Endothelial cell of umbilical vein (primary cell): Measurements from ENCODE around the gene NME4. TPM values are rescaled to one million over a fixed set of nuclear protein-coding genes. Genes with fewer than 3 reads are reported as not detected.

Experiments
- BruUV-seq: library from RNA; stranded (reverse); fragments of 400-500 nt; replicated peaks from 2 replicates; lab custom pipeline; 2021; lab: Mats Ljungman, UMichigan
- CTCF ChIA-PET: fragments of 300-600, 350-600 bp; sonication (Branson Sonifier 250); formaldehyde crosslinking; loops from one replicate; lab custom pipeline; 2021; ENCODE audit warnings: antibody characterized with exemption, inconsistent platforms; lab: Charles Lee
- POLR2A ChIA-PET: fragments of 300-600, 350-600 bp; sonication (Branson Sonifier 250); formaldehyde crosslinking; loops from one replicate; lab custom pipeline; 2021; ENCODE audit warnings: antibody characterized with exemption, inconsistent platforms; lab: Charles Lee
- DNase-seq: peaks from one replicate; pipeline ENCODE4 v3.0.0-alpha.2; 2011; ENCODE audit warnings: low read depth, low spot score
- FAIRE-seq: peaks from 2 replicates; lab custom pipeline; 2011; peaks lifted over from hg19 to GRCh38; lab: Jason Lieb, UNC
- H2AFZ ChIP-seq: 2 replicates; pipeline ENCODE4 v1.6.0; 2012; ENCODE audit warnings: low read depth, low read length, control low read depth, inconsistent platforms
- H3K27ac ChIP-seq: 2 replicates; pipeline ENCODE4 v1.5.1; 2011; ENCODE audit warnings: low read depth, mild to moderate bottlenecking, control low read depth, low read length, moderate library complexity; ENCODE audit not compliant: insufficient read depth
- H3K27me3 ChIP-seq, 2 experiments: 2 replicates each; pipeline versions ENCODE4 v1.6.0 to v1.6.1; 2011; ENCODE audit warnings: low read length in 2 of 2, mixed read lengths in 1 of 2; ENCODE audit not compliant: control insufficient read depth in 2 of 2, insufficient read depth in 2 of 2
- H3K36me3 ChIP-seq, 2 experiments: 2 replicates in 1 of 2; 3 replicates in 1 of 2; pipeline ENCODE4 v1.5.1; 2011; ENCODE audit warnings: low read length in 2 of 2, mild to moderate bottlenecking in 1 of 2, moderate library complexity in 1 of 2; ENCODE audit not compliant: control insufficient read depth in 2 of 2, insufficient read depth in 2 of 2; ENCODE audit errors: extremely low read depth in 1 of 2
- H3K4me1 ChIP-seq: 3 replicates; pipeline ENCODE4 v1.5.1; 2011; ENCODE audit warnings: mild to moderate bottlenecking, low read length; ENCODE audit not compliant: control insufficient read depth, insufficient read depth; ENCODE audit errors: extremely low read depth
- H3K4me2 ChIP-seq: 2 replicates; pipeline ENCODE4 v1.6.1; 2011; ENCODE audit warnings: low read length, control low read depth, mixed read lengths; ENCODE audit not compliant: insufficient read depth
- H3K4me3 ChIP-seq, 3 experiments: fragments of 200-600 bp in 1 of 3; sonication (generic), shearing (Covaris generic) in 1 of 3; replicated peaks in 1 of 3; 2 replicates each; pipeline ENCODE4 v1.5.1; 2011 to 2016; ENCODE audit warnings: control low read depth in 3 of 3, low read length in 3 of 3, mild to moderate bottlenecking in 2 of 3, inconsistent platforms in 1 of 3, low read depth in 1 of 3, moderate library complexity in 1 of 3; ENCODE audit not compliant: insufficient read depth in 1 of 3
- H3K79me2 ChIP-seq: 2 replicates; pipeline ENCODE4 v1.6.0; 2012; ENCODE audit warnings: low read length, inconsistent platforms; ENCODE audit not compliant: control insufficient read depth, insufficient read depth
- H3K9ac ChIP-seq: replicated peaks from 2 replicates; pipeline ENCODE3; 2011; ENCODE audit warnings: low read length, control low read depth; ENCODE audit not compliant: insufficient read depth; ENCODE audit errors: extremely low read depth
- H3K9me1 ChIP-seq: replicated peaks from 3 replicates; pipeline ENCODE4 v1.6.0; 2011; ENCODE audit warnings: mild to moderate bottlenecking, low read length; ENCODE audit not compliant: control insufficient read depth, insufficient read depth; ENCODE audit errors: extremely low read depth
- H3K9me3 ChIP-seq: replicated peaks from 2 replicates; pipeline ENCODE4 v1.5.1; 2012; ENCODE audit warnings: low read length, inconsistent platforms; ENCODE audit not compliant: control insufficient read depth, insufficient read depth
- H4K20me1 ChIP-seq: replicated peaks from 2 replicates; pipeline ENCODE3; 2011; ENCODE audit warnings: mild to moderate bottlenecking, low read length; ENCODE audit not compliant: control insufficient read depth, insufficient read depth; ENCODE audit errors: extremely low read depth
- CTCF ChIP-seq, 2 donors: IDR thresholded peaks; 1 replicate in 1 of 2; 2 replicates in 1 of 2; pipeline ENCODE4 v1.5.1; 2011; ENCODE audit warnings: low read length in 2 of 2, mild to moderate bottlenecking in 2 of 2, moderate library complexity in 2 of 2, control low read depth in 1 of 2, inconsistent platforms in 1 of 2, low read depth in 1 of 2; ENCODE audit not compliant: insufficient read depth in 1 of 2; ENCODE audit errors: extremely low read depth in 1 of 2
- EZH2 ChIP-seq: IDR thresholded peaks from 2 replicates; pipeline ENCODE4 v1.6.1; 2012; ENCODE audit warnings: borderline replicate concordance, low read depth, mild to moderate bottlenecking, moderate library complexity, low read length, inconsistent platforms; ENCODE audit not compliant: severe bottlenecking
- FOS ChIP-seq: IDR thresholded peaks from 2 replicates; pipeline ENCODE4 v1.6.1; 2011; ENCODE audit warnings: mild to moderate bottlenecking, low read length, moderate library complexity, borderline replicate concordance; ENCODE audit not compliant: insufficient read depth
- GATA2 ChIP-seq: IDR thresholded peaks from 2 replicates; pipeline ENCODE4 v1.7.0; 2011; ENCODE audit warnings: low read depth, mild to moderate bottlenecking, moderate library complexity, mixed read lengths, low read length; ENCODE audit not compliant: insufficient read length, insufficient read depth
- JUN ChIP-seq: IDR thresholded peaks from 2 replicates; pipeline ENCODE4 v1.6.1; 2011; ENCODE audit warnings: borderline replicate concordance, low read depth; ENCODE audit not compliant: insufficient read length, insufficient read depth
- MAX ChIP-seq: IDR thresholded peaks from 2 replicates; pipeline ENCODE4 v1.6.1; 2011; ENCODE audit not compliant: insufficient read depth, insufficient read length
- MYC ChIP-seq: IDR thresholded peaks from one replicate; pipeline ENCODE4 v1.6.1; 2011; ENCODE audit warnings: mild to moderate bottlenecking, low read depth, low read length
- POLR2A ChIP-seq: IDR thresholded peaks from 2 replicates; pipeline ENCODE4 v1.6.1; 2012; ENCODE audit warnings: low read depth, mild to moderate bottlenecking, control low read depth, low read length
- POLR2AphosphoS5 ChIP-seq: IDR thresholded peaks from 2 replicates; pipeline ENCODE4 v1.6.1; 2012; ENCODE audit warnings: low read depth, mild to moderate bottlenecking, control low read depth, low read length, moderate library complexity; ENCODE audit not compliant: insufficient read depth
- dilution Hi-C: fragments of 300-500 bp; cut with MboI; formaldehyde crosslinking; loops from one replicate; pipeline ENCODE4 v1.15.0; 2019; ENCODE audit warnings: low sequenced_read_pairs; ENCODE audit not compliant: extremely low pct_ligation_motif_present
- intact Hi-C: fragments of 100-400 bp; cut with micrococcal nuclease; formaldehyde crosslinking; loops from one replicate; pipeline ENCODE4 v1.10.0; 2022
- polyA plus RNA-seq, 4 experiments: library from polyadenylated mRNA; depleted of rRNA in 3 of 4; stranded (reverse) in 3 of 4; unstranded in 1 of 4; fragments of >200 nt; gene quantifications; 2 replicates each; pipeline versions ENCODE4 v1.2.1 to v1.2.3, GENCODE V29; 2011 to 2012; ENCODE audit warnings: missing spikeins in 1 of 4
- total RNA-seq: library from RNA; stranded (reverse); gene quantifications from 2 replicates; pipeline ENCODE4 v1.2.3, GENCODE V29; 2021

Gene NME4
- total and polyA plus RNA-seq, 2 donors (not counting 3 experiments of a cell fraction or from before 2014, with no cell fraction given), result 170 to 264 TPM

- ChIA-PET POLR2A (interaction anchor here (0.5 kb wide), 1 partner anchor 37 kb away, joined by 7 read pairs; the partner anchor contains the start of gene DECR2), CTCF (interaction anchor here (1.4 kb wide), 1 partner anchor 258 kb away, joined by 7 read pairs; no protein-coding TSS in a partner anchor)
- intact Hi-C loops, result no loop called here
- H3K4me3 ChIP-seq, result no peak overlapping the region
- H3K4me1 ChIP-seq, result peaks cover 3% of the 10 kb centered on the region
- FAIRE-seq, result no peak
- H4K20me1 ChIP-seq, result no peaks in the 10 kb centered on the region
- H3K9me1 ChIP-seq, result no peaks in the 10 kb centered on the region
- TF ChIP-seq MYC, result no peak
- no peak for TF ChIP-seq MAX
- TF ChIP-seq CTCF (IDR thresholded peaks at IDR 0.05; ENCODE audit: extremely low read depth in 1 of 2, insufficient read depth in 1 of 2, low read depth in 1 of 2, low read length in 2 of 2), result no peak
- TF ChIP-seq POLR2AphosphoS5, result no peak
- no peak for TF ChIP-seq FOS
- no peak for TF ChIP-seq GATA2
- no peak for TF ChIP-seq JUN
- no peak for TF ChIP-seq EZH2
- no peak for TF ChIP-seq POLR2A
- no TSS peak for BruUV-seq
- peaks cover 0 to 18% of the 10 kb centered on the region in 2 experiments for H3K36me3 ChIP-seq
- DNase-seq, result no peak
- dilution Hi-C loops, result no loop called here
- H3K4me2 ChIP-seq, result no peak overlapping the region
- no peak overlapping the region for H2AFZ ChIP-seq
- H3K27ac ChIP-seq, result no peak overlapping the region
- H3K27me3 ChIP-seq, result no peaks in the 10 kb centered on the region
- no peaks in the 10 kb centered on the region for H3K79me2 ChIP-seq
- no peak overlapping the region for H3K9ac ChIP-seq
- H3K9me3 ChIP-seq, result no peaks in the 10 kb centered on the region
Observed at GRCh38 chr16:364595-365491, 32.2 kb upstream of the NME4 start.
